HG03558 (cell line): ENCODE results near the gene GET4.

Experiments used
- ATAC-seq: cut with Tn5 transposase; IDR thresholded peaks from one replicate; pipeline ENCODE4 v1.9.1; 2021; ENCODE audit warnings: moderate number of reproducible peaks; ENCODE audit not compliant: unreplicated experiment; ENCODE audit errors: extremely low read depth

The GET4 gene

DNA sequence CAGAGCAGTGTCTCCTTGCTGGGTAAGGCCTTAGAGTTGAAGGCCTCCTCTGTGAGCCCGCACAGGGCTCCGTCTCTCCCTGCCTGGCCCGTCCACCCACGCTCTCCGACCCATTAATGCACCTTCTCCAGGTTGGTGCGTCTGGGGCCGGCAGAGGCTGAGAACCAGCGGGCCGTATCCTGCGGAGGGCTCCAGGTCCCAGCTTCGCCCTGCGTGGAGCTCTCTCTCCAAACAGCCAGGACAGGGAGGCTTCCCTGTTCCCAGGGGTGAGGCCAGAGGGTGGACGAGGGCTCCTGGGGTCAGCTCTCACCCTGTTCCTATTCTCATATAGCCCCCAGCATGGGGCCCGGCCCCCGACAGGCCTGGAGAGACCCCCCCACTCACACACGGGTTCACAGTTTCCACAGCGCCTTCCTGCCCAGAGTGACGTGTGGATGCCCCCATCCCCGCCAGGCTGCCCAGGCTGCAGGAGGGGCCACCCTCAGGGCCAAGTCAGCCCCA, 34.6 kb downstream of the GET4 start:
- no peak for ATAC-seq

DNA sequence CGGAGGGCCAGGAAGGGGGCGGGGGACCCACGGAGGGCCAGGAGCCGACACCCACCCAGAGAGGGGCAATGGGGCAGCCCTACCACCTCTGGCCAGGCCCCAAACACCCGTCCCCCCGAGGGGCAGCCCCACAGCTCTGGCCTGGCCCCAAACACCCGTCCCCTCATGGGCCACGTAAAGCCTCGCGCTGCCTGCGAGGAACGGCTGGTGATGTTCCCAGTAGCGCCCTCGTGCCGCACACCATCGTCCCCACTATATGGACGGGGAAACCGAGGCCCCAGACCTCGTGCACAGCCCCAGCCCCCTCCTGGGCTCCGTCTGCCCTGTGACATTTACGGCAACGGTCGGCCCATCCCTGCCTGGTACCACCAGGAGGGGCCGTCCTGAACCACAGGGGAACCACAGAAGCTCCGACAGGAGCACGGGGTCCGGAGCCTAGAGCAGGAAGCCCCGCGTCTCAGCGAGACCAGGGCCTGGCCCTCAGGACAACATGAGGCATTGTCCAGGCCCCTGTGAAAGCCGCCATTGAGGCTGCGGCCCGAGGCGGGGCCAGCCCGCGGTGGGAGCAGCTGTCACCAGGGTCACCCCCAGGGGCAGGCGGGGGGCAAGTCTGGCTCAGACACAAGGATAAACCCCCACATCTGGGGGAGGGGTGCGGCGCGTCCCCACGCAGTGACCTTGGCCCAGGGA, 35.6 kb downstream of the GET4 start:
- ATAC-seq = no peak

DNA sequence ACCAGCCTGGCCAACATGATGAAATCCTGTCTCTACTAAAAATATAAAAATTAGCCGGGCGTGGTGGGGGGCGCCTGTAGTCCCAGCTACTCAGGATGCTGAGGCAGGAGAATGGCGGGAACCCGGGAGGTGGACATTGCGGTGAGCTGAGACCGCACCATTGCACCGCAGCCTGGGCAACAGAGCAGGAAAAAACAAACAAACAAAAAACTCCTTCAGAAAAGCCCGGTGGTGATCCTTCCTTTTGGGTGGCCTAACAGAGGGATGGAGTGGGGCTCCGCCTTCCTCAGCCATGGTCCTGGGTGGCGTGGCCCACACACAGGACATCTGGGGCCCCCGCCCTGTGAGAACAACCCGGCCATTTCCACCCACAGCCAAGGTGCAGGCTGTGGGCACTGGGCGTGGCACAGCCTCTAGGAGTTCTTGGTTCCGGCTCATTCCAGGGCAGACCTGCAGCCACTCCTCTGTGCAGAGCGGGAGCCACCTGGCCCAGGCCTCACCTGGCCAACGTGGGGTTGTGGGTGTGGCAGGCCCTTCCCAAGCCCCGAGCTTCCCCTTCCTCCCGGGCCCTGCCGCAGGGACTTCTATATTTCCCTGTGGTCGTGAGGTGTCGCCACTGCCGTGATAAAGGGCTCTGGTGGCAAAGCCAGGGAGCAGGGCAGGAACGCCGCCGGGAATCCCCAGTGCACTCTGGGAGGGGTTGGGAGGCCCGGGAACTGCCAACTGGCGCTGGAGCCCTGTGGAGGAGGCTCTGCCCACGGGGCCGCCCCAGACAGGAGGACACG, 37.6 kb downstream of the GET4 start:
- ATAC-seq = no peak

DNA sequence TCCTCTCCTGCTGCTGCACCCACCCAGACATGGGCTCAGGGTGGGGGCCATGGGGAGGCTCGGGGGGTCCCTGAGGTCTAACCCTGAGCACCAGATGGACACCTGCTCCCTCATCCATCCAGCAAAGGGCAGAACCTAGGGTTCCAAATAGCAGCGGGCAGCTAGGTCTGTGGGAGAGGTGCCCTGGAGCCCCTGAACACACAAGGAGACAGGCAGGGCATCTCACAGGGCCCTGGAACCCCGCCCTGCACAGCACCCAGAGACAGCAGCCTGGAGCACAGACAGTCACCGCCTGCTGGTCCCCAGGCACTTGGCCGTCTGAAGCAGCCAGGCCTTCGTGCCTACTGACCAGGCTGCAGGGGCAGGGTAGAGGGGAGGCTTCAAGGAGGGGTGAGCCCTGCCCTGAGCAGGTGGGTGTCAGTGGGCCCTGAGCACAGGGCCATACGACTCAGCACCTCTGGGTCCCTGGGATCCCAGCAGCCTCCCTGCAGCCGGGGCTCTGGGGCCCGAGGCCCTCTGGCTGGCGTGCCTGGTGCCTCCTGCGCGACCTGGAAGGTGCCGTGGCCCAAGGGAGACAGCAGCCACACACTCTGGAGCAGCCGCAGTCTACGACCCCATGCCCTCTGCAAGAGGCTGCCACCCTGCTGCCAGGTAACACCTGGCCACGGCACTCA, 38.3 kb downstream of the GET4 start:
- no peak for ATAC-seq

DNA sequence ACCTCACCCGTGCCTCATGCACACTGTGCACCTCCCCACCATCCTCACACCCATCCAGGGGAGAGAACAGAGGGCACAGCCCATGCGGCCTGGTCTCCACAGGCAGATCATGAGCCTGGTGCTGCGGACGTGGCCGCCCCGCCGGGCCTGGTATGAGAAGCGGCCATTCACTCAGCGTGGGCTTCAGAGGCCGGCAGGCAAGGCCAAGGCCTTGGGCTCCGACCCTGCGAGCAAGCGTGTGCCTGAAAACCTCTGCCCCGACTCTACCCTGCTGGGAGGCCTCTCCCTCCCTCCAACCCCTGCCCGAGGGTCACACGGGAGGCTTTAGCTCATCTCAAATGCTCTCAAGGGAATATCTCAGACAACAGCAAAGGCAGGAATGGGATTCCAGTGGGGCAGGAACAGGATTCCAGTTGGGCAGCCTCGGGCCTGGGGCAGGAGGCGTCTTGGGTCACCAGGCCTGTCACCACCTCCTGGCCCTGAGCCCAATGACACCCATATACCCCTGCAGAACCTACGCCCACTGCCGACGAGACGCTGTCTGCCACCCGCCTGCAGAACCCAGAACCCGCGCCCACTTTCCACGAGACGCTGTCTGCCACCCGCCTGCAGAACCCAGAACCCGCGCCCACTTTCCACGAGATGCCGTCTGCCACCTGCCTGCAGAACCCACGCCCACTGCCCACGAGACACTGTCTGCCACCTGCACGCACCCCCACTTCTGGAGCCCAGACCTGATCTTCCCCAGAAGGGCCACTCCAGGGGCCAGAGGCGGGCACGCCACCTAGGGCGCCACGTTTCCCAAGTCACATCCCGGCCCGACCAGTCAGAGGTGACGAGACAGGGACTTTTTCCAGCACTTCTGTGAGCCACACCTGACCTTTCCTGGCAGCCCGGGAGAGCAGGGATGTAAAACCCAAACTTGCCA, 39.2 kb downstream of the GET4 start:
- no peak for ATAC-seq

DNA sequence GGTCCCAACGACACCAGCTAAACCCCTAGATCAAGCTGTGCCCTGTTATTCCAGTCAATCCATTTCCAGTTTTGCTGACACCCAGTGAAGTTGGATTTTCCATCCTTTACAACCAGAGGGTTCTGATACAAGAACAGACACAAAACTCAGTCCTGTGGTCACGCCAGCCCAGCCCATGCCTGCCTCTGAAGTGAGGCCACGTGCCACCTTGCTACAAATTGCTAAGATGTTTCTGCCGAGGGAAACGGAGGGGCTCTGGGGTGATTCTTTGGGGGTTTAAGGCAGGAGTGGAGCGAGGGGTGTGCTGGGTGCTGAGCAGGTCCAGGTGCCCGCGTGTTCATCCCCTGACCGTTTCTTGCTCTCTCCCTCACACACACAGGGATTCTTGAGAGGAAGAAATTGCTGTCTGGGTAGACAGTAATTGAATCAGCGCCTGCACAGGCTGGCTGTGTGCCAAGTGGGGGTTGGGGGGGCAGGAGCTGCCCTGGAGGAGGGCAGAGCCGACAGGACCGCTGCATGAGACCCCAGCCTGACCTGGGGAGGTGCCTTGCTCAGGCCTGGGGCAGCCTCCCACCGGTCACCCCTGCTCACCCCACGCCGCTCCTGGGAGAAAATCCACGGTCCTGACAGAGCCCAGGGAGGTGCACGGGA, 40.1 kb downstream of the GET4 start:
- ATAC-seq = no peak

DNA sequence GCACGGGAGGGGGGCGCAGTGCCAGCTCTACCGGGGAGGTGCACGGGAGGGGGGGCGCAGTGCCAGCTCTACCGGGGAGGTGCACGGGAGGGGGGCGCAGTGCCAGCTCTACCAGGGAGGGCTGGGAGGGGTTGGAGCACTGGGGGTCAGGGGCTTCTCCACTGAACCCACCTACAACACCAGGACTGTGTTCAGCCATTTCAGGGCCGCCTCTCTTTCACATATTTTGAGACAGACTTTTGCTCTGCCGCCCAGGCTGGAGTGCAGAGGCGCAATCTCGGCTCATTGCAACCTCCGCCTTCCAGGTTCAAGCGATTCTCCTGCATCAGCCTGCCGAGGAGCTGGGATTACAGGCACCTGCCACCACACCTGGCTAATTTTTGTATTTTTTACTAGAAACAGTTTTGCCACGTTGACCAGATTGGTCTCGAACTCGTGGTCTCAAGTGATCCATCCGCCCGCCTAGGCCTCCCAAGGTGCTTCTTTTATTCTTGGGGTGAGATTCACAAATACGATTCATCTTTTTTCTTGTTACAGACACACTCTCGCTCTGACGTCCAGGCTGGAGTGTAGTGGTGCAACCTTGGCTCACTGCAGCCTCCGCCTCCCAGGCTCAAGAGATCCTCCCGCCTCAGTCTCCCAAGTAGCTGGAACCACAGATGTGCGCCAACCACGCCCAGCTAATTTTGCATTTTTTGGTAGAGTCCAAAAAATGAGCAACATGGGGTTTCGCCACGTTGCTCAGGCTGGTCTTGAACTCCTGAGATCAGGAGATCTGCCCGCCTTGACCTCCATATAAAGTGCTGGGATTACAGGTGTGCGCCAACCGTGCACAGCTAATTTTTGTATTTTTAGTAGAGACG, 41.1 kb downstream of the GET4 start:
- no peak for ATAC-seq

DNA sequence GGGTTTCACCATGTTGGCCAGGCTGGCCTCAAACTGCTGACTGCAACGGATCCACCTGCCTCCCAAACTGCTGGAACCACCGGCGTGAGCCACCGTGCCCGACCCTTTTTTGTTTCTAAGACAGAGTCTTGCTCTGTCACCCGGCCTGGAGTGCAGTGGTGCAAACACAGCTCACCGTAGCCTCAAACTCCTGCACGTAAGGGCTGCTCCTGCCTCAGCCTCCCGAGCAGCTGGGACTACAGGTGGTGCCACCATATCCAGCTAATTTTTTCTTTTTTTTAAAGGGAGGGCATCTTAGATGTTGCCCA, 41.7 kb downstream of the GET4 start:
- no peak for ATAC-seq

DNA sequence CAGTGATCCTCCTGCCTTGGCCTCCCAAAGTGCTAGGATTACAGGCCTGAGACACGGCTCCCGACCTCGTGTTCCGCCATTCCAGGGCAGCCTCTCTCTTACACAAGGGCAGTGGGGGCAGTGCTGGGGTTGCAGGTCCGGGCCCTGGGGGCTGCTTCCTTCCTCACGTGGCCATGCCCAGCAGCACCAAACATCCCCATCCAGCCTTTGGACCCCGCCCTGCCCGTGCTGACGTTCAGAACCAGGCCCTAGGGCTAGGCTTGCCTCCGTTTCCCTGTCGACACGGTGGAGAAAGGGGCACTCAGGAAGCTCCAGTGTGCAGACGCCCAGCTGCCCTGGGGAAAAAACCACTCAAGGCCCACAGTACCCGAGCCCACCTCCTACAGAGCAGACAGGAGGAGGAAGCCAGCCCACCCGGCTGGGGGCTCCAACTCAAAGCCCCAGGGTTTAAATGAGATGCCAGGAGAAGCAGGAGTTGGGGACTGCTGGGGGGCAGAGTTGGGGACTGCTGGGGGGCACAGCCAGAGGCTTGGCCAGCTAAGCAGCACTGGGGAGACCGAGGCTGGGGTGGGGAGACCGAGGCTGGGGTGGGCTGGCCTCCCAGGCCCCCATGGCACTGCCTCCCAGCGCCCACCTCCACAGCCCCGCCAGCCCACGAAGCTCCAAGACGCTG, 42.2 kb downstream of the GET4 start:
- no peak for ATAC-seq

DNA sequence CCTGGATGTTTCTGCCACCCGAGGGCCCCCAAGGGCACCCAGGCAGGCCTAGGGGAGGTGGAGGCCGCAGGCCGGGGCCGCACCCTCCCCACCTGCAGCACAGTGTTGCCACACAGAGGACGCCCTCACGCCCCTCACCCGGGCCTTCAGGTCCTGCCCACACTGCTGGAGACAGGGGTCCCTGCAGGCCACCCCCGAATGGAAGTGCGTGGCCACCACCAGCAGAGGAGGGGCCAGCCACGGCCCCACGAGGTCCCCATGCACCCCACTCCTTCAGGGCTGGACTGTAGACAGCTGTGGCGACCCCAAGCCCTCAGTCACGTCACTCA, 42.7 kb downstream of the GET4 start:
- ATAC-seq = no peak

DNA sequence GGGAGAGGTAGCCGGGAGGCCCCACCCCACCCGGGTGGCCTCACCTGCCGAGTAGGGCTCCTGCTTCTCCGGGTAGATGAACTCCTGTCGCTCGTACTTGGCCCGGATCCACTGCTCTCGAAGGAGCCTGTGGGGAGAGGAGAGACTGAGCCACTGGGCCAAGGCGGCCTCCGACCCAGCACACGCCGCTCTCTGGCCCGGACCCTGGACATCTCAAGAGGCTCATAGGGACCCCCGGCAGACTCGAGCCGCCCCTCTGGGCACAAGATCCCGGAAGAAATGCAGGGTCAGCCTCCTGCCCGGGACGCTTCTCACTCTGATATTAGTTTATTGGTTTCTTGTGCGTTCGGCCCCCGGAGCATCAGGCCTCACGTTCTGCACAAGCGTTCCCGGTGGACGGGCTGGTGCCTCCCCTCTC, 43.6 kb downstream of the GET4 start:
- no peak for ATAC-seq

DNA sequence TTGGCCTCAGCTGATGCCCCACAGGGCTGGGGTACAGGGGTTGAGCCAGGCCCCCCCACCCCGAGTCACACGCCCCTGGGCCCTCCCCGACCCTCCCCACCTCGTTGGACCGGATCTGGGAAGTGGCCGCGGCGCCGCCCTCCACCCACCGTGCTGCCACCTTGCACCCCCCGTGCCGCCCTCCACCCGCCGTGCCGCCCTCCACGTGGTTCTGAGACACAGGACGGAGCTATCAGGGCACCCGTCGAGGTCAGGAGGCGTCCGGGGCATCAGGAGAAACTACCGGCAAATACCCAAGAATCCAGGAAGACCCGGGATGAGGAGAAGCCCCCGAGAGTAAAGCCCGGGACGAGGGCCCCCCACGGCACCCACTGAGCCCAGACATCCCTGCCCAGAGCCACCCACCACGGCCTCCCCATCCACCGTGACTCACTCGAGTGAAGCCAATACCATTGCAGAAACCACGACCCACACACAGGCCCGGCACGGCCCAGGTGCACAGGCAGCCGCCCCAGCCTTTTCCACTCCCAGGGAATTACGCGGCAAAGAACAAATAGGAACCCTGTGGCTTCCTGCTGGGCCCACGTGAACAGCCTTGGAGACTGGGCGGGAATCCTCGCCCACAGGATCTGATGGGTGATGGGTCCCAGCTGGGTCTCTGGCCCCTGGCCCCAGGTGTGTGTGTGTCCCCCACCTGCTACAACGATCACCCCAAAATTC, 44.2 kb downstream of the GET4 start:
- no peak for ATAC-seq

DNA sequence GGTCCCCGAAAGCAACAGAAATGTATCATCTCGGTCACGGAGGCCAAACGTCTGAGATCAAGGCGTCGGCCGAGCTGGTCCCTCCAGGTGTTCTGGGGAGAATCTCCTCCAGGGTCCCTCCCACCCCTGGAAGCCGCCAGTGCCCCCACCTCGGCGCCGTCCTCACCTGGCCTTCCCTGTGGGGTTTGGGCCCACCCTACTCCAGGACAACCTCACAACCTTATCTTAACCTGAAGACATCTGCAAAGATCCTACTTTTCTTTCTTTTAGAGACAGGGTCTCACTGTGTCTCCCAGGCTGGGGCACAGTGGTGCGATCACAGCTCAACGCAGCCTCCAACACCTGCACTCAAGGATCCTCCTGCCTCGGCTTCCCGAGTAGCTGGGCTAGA, 44.7 kb downstream of the GET4 start:
- no peak for ATAC-seq

DNA sequence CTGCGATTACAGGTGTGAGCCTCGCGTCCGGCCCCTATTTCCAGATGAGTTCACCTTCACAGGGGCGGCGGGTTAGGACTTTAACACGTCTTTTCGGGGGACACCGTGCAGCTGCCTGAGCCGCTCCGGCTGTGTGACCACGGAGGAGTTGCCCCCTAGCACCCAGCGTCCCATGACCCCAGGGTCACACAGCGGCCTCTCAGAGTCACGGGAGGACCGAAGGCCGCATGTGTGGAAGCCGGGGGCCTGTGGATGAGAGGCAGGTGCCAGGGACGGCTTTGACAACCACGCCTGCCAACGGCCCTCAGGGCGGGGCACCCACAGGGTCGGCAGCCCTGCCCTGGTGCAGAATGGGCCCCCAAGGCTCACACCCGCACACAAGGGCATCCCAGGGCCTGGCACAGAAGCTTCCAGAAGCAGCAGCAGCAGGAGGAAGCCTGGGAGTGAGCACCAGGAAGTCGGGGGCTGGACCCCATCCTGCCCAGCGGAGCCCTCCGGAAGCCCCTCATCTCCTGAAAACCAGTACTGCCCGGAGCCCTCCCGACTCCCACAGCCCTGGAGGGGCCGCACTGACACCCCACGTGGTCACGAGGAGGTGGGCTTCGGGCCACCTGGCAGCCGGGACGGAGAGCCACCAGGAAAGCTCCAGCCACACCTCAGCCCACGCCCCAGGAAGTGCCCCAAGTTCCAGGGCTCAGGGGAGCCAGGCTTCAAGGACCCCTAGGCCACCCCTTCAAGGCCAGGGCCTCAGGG, 45.4 kb downstream of the GET4 start:
- no peak for ATAC-seq

DNA sequence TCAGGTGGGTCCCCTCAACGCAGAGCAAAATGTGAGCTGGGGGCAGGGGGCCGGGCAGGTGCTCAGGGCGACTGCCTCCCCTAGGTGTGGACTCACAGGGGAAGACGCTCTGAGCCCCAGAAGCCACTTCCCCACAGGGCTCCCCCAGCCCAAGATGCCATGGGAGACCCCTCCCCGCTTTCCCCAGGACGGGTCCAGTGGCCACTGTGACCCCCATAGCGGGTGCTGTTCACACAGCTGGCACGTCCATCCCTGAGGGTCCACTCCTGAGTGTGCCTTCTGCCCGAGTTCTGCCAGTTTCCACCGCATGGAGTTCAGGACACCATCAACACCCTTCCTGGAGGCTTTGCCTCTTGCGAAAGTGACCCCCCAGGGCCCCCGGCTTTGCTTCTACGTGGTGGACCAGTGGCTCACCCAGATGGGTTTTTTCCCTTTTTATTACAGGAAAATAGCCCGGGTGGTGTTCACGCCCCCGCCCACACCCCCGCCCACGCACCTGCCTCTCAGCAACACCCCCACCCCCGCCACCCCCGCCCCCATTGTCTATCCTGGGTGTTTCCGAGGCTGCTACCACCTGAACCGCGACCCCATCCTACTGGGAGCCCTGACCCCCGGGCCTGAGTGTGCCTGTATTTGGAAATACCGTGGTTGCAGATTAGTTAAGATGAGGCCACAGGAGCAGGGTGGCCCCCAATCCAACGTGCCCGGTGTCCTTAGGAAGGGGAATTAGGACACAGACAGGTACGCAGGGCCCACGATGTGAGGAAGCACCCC, 46.2 kb downstream of the GET4 start:
- no peak for ATAC-seq
